Embryonic facial prominence (tissue), 1 donor: ENCODE data around the gene WDR3.
"Not testable (repeated sequence)": the region's sequence is repeated elsewhere in the genome, so short reads cannot be mapped to it uniquely, and the experiment has no call there.

Experiments
- DNase-seq: peaks from one replicate; pipeline ENCODE4 v3.0.0-alpha.2; 2016; ENCODE audit errors: extremely low spot score

Gene WDR3

DNA sequence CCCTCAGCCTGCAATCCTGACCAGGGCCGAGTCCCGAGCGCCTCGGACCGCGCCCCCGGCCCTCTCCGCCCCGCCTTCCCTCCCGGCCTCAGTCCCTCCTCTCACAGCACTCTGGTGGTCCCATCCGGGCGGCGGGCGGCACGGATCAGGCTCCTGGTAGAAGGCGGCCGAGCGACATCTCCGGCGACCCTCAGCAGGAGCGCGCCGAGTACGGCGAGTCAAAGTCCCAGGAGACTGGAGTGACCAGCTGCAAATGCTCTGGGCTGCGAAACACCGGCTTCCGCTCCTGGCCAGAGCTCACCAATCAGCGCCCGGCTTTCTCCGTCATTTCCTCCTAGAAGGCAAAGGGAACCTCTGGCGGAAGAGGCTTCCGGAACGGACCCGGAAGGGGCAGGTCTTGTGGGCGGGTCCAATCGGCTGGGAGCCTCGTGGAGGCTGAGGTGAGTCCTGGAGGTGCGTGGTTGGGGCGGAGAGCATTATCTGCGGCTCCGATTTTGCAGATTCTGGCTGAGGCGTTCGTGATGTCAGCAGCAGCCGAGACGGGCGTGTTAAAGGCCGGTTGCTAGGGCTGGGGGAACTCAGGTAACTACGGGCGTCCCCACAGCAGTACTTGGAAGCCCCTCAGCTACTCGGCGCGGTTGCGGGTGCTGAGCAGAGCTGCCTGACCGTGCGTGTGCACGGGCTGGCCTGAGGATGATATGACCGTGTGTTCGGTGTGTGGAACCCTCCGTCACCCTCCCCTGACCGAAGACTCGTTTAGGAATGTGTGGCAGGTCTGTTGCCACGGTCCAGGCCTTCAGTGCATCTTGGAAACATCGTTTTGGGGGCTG is at the start of gene WDR3, which contains the start of gene GDAP2:
Gene WDR3 (plus strand): TSS at position 397 of the 830 bp plus-strand sequence. CDS start 3,581 bp downstream, outside the sequence.
Gene GDAP2 (minus strand): TSS at position 279 of the 830 bp plus-strand sequence. CDS start 9,264 bp downstream, outside the sequence.
- peak; percentile 95 for DNase-seq

GRCh38 chr1:117883616-117884015 is 45.9 kb upstream of the WDR3 start:
- no peak for DNase-seq

- DNase-seq: no peak
These were observed 43.3 kb upstream of the WDR3 start for GRCh38 chr1:117886101-117886795.

DNA sequence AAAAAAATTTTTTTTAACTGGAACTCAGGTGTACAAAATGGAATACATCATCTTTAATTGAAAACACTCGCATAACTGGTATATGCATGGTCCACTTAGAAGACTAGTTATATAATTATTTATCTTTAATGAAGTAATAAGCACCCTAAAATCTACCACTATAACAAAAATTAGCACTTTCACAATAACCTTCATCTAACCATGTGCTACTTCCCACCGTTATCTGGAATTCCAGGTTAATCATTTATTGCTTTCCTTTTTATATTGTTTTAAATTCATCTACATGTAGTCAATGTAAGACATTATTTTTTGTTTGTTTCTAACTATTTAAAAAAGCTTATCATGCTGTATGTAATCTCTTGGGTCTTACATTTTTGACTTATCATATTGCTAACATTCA is 39.1 kb upstream of the WDR3 start:
- no peak for DNase-seq

DNA sequence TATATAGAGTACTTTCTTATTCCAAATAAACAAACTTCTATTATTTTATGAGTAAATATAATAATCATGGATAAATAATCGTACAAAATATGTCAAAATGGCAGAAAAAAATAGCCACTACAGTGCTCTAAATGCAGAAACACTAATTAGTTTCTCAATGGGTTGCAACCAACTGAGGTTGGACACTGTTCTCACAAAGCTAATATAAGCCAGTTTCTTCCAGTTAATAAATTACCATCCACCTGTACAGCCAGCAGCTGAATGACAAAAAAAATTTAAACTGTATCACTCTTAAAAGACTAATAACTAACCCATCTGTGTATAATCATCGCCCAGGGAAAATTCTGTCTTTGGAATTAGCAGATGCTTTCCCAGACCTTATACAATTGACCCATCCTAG is 37.0 kb upstream of the WDR3 start:
- no peak for DNase-seq

DNA sequence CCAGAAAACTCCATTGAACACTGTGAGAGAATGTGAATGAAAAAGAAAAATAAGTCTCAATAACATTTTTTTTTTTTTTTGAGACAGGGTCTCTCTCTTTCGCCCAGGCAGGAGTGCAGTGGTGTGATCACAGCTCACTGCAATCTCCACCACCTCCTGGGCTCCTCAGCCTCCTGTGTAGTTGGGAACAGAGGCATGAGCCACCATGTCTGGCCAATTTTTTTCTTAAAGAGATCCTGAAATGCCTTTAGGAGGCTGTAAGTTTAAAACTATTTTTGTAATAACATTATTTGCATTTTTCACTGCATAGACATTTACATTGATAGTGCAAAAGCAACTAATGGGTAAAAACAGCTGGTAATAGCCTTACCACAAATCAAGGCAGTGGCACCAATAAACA is 35.5 kb upstream of the WDR3 start:
- DNase-seq: no peak

GRCh38 chr1:117895482-117896114 is 33.9 kb upstream of the WDR3 start:
- peak; percentile 78 for DNase-seq

GRCh38 chr1:117897551-117897950 is 32.0 kb upstream of the WDR3 start:
- no peak for DNase-seq

DNA sequence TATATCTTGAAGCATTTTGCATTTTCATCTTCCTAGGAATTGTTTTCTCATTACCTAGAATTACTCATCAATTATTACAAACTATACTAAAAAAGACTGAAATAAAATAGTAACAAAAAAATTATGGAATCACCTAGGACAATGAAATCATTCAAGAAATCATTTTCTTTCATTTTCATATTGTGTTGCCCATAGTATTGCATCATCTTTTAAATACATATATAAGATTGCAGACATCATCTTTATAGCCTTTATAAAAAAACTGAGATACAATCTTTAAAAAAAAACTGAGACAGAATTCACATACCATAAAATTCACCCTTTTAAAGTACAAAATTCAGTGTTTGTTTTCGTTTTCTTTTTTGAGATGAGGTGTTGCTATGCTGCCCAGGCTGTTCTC is 29.7 kb upstream of the WDR3 start:
- no peak for DNase-seq

GRCh38 chr1:117902944-117903343 is 26.6 kb upstream of the WDR3 start:
- DNase-seq: no peak

DNA sequence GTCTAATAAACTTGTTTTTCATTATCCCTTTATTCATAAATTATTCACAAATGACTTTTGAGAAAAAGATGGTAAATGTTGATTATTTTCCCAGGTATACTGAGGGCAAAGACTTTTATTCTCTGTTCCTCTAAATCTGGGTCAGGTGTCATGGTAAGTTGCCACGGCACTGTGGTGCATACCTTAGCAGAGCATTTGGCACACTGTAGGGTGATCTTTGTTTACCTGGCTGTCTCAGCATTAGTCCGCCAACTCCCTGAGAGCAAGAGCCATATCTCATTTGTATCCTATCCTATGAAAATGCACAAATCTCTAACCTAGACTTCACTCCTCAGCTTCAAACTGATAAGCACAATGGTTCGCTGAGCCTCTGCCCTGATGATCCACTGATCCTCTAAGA is 25.1 kb upstream of the WDR3 start:
- DNase-seq: no peak

- DNase-seq: no peak
These were observed 24.5 kb upstream of the WDR3 start for GRCh38 chr1:117905019-117905418.

DNA sequence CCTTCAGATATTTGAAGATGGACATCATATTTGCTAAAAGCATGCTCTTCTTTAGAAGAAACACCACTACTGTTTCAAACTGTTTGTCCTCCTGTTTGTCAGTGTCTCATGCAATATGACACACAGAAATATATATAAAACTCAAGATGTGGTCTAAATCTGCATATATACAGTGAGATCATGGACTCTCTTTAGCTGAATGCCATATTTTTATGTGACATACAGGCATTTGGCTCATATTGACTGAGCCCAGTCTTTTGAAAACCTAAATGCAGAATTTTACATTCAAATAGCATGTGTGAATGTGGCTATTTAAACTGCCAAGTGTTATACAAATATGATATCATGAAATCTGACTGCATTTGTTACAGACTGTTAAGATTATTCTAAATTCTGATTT is 18.5 kb upstream of the WDR3 start:
- no peak for DNase-seq

- DNase-seq: no peak
These were observed 10.2 kb upstream of the WDR3 start for GRCh38 chr1:117919376-117919775.

GRCh38 chr1:117921991-117922390 is 7.5 kb upstream of the WDR3 start:
- DNase-seq: no peak

DNA sequence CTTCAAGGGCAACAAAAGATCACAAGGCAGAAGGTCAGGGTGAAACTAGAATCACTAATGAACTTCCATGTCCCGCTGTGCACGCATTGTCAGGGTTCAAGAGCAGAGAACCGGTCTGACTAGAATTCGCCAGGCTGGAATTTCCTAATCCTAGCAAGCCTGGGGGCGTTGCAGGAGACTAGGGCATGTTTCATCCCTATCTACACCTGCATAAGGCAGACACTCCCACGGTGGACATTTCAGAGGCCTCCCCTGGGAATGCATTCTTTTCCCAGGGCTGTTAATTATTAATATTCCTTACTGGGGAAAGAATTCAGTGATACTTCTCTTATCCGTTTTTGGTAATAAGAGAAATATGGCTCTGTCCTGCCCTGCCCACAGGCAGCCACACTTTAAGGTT is 6.8 kb upstream of the WDR3 start:
- DNase-seq: not testable (repeated sequence)

DNA sequence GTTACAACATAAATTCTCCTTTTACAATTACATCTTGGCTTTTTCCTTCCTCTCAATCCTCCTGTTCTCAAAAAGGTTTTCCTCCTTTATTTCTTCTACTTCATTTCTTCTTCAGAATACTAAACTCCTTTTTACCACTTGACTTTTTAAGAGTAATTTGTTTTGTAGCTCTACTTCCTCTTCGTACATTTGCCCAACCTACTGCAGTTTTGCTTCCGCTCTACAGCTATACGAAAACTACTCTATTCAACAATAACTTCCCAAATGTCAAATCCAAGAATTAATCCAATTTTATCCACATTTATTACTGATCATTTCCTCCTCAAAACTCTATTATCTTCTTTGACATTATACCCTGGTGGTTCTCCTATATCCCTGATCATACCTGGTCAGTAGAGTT is 3.6 kb upstream of the WDR3 start:
- no peak for DNase-seq

DNA sequence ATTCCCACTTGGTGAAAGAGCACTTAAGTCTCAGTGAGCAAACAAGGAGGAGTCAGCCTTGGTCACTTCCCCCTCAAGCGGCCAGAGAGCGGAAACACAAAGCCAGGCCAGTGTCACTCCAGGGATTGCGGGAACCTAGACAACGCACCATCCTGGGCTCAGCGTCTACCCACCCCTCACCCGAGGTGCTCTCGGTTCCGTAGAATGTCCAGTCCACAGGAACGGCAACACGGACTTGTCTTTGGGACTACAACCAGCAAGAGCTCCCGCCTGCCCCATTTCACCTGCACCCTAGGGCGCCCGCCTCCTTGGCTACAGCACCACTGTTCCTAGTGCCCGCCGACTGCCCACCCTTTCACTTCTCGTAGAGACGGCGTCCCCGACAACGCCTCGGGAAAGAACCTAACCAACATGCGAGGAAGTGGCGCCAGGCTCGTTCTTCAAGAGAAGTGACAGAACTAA is 627 bp upstream of the WDR3 start:
- DNase-seq: no peak

DNA sequence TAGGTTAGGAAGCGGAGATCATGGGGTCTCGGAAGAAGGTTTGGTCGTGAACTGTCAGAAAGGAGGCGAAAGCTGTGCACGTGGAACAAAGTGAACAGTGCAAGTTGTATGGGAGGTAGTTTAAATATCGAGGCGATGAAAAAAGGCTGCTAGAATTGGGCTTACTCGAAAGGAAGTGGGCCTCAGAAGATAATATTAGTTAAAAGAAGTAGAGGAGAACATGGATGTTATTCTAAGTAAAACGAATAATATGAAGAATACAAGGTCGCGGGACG is 571 bp downstream of the WDR3 start:
- no peak for DNase-seq

DNA sequence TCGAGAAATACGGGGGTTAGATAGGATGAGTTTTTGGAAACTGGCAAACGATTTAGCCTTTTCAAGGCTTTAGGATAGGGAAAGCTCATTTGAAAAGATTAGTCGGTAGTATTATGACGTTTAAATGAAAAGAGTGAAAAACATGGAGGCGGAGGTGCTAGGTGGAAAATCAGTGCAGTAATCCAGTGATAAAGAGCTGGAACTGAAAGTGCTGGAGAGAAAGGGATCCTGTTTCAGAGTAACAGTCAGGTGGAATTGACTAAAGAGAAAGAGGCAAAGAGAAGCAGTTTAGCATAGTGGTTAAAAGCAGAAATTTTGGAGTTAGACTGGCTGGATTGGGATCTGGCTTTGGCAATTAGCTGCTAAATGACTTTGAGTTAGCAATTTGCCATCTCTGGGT is 945 bp downstream of the WDR3 start:
- no peak for DNase-seq

DNA sequence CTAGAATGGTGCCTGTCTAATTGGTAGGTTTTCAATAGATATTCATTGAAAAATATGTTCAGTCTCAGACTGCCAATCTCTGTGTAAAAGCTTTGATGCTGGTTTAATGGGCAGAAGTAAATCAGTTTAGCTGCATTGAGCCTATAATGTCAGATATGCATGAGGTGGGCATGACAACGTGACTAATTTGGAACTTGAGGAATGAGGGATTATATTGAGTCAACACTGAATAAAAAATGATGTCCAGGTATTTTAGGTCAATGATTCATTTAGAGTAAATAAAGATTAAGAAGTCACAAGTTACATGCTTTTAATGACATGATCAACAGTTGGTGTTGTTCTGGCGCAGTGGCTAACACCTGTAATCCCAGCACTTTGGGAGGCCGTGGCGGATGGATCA is 3.0 kb downstream of the WDR3 start:
- DNase-seq: no peak

- DNase-seq: no peak
These were observed 4.2 kb downstream of the WDR3 start for GRCh38 chr1:117933769-117934168.

GRCh38 chr1:117942293-117942692 is 12.8 kb downstream of the WDR3 start:
- DNase-seq: no peak
